Caco-2 (cell line): ENCODE results near the gene WBP1L. TPM values are rescaled to one million over a fixed set of nuclear protein-coding genes. Genes with fewer than 3 reads are reported as not detected.

Source experiments
- BruUV-seq: library from RNA; stranded (reverse); fragments of 400-500 nt; replicated peaks from 2 replicates; lab custom pipeline; 2021; lab: Mats Ljungman, UMichigan
- CTCF ChIA-PET: fragments of 300-600 bp; sonication (Branson Sonifier 250); formaldehyde crosslinking; loops from one replicate; lab custom pipeline; 2022; ENCODE audit warnings: antibody characterized with exemption; lab: Charles Lee
- POLR2A ChIA-PET: fragments of 300-600 bp; sonication (Branson Sonifier 250); formaldehyde crosslinking; loops from one replicate; lab custom pipeline; 2022; ENCODE audit warnings: antibody characterized with exemption; lab: Charles Lee
- DNase-seq, 2 experiments: peaks; one replicate each; pipeline versions ENCODE4 v3.0.0 to v3.0.0-alpha.2; 2020 to 2022
- H3K27me3 ChIP-seq: replicated peaks from 2 replicates; pipeline ENCODE4 v1.6.0; 2011; ENCODE audit warnings: low read length; ENCODE audit not compliant: control insufficient read depth, insufficient read depth
- H3K36me3 ChIP-seq: 2 replicates; pipeline ENCODE4 v1.5.1; 2011; ENCODE audit warnings: low read length; ENCODE audit not compliant: control insufficient read depth, insufficient read depth
- H3K4me1 ChIP-seq: fragments of 250-450 bp; sonication (Bioruptor Pico); 2 replicates; pipeline ENCODE4 v1.5.1; 2020; ENCODE audit warnings: mild to moderate bottlenecking
- H3K4me3 ChIP-seq: 2 replicates; pipeline ENCODE4 v1.5.1; 2011; ENCODE audit warnings: low read depth, mild to moderate bottlenecking, control low read depth, low read length
- H3K9me3 ChIP-seq: fragments of 250-450 bp; sonication (Bioruptor Pico); 2 replicates; pipeline ENCODE4 v1.5.1; 2020; ENCODE audit warnings: mild to moderate bottlenecking, moderate library complexity
- H3K27ac Mint-ChIP-seq: one replicate; pipeline ENCODE4 v1.8.0; 2022; ENCODE audit warnings: mixed read lengths; ENCODE audit not compliant: unreplicated experiment
- H3K27me3 Mint-ChIP-seq: one replicate; pipeline ENCODE4 v1.8.0; 2022; ENCODE audit warnings: mixed read lengths; ENCODE audit not compliant: insufficient read depth, unreplicated experiment
- H3K36me3 Mint-ChIP-seq: one replicate; pipeline ENCODE4 v1.8.0; 2022; ENCODE audit warnings: mild to moderate bottlenecking, mixed read lengths; ENCODE audit not compliant: insufficient read depth, unreplicated experiment
- H3K4me1 Mint-ChIP-seq: one replicate; pipeline ENCODE4 v1.8.0; 2022; ENCODE audit warnings: low read depth, mixed read lengths; ENCODE audit not compliant: unreplicated experiment
- H3K4me3 Mint-ChIP-seq: one replicate; pipeline ENCODE4 v1.8.0; 2022; ENCODE audit warnings: mild to moderate bottlenecking, moderate library complexity, mixed read lengths; ENCODE audit not compliant: unreplicated experiment
- H3K9me3 Mint-ChIP-seq: one replicate; pipeline ENCODE4 v1.8.0; 2022; ENCODE audit warnings: mixed read lengths; ENCODE audit not compliant: unreplicated experiment
- intact Hi-C: fragments of 100-400 bp; cut with micrococcal nuclease; formaldehyde crosslinking; loops from one replicate; pipeline ENCODE4 v1.10.0; 2022; ENCODE audit not compliant: unreplicated experiment
- total RNA-seq: library from RNA; stranded (reverse); gene quantifications from 2 replicates; pipeline ENCODE4 v1.2.3, GENCODE V29; 2022
- TF ChIP-seq, protein P1 (sequence below), 2 experiments: fragments of 200-600 bp in 1 of 2; IDR thresholded peaks; 1 replicate in 1 of 2; 2 replicates in 1 of 2; pipeline versions ENCODE4 v1.5.1 to v1.8.0; 2011 to 2022; ENCODE audit warnings: antibody characterized with exemption in 1 of 2, control low read depth in 1 of 2, inconsistent platforms in 1 of 2, low read depth in 1 of 2, low read length in 1 of 2, mild to moderate bottlenecking in 1 of 2, moderate library complexity in 1 of 2; ENCODE audit not compliant: insufficient read depth in 1 of 2, severe bottlenecking in 1 of 2, unreplicated experiment in 1 of 2

Gene WBP1L
- total RNA-seq, 1 experiment from 2014 or later = 28.2 TPM

DNA sequence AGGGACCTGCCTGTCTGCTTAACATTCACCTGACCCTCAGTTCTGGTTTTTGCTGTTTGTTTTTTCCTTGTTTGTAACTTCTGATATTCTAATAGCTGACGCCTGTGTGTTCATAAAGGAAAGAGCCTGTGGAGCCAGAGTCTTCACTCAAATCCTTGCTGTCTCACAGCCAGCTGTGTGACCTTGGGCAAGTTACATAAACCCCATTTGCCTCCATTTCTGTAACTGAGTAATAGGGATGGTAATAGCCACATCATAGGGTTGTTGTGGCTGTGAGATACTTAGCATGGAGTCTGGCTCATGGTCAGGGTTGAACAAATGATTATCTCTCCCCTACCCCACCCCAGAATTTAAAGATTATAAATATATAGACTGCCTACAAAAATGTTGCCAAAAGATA is 27.0 kb downstream of the WBP1L start:
- DNase-seq = no peak
- Histone ChIP-seq H3K36me3 (no peaks in the 10 kb centered on the region), H3K4me1 (peaks cover 37% of the 10 kb centered on the region), H3K4me3 (no peak overlapping the region), H3K27me3 (no peaks in the 10 kb centered on the region), H3K9me3 (no peaks in the 10 kb centered on the region)
- Mint-ChIP-seq H3K9me3 (no peaks in the 10 kb centered on the region), H3K27me3 (no peaks in the 10 kb centered on the region), H3K36me3 (no peaks in the 10 kb centered on the region), H3K4me3 (no peak overlapping the region), H3K27ac (peak overlapping the region; percentile 85), H3K4me1 (peaks cover 36% of the 10 kb centered on the region)
- intact Hi-C loops = no loop called here
- CTCF ChIA-PET = no interaction called here
- POLR2A ChIA-PET = interaction anchor here (0.5 kb wide), 1 partner anchor 60 kb away, joined by 3 read pairs; no protein-coding TSS in a partner anchor
- no TSS peak for BruUV-seq
- TF ChIP-seq, protein P1, sequence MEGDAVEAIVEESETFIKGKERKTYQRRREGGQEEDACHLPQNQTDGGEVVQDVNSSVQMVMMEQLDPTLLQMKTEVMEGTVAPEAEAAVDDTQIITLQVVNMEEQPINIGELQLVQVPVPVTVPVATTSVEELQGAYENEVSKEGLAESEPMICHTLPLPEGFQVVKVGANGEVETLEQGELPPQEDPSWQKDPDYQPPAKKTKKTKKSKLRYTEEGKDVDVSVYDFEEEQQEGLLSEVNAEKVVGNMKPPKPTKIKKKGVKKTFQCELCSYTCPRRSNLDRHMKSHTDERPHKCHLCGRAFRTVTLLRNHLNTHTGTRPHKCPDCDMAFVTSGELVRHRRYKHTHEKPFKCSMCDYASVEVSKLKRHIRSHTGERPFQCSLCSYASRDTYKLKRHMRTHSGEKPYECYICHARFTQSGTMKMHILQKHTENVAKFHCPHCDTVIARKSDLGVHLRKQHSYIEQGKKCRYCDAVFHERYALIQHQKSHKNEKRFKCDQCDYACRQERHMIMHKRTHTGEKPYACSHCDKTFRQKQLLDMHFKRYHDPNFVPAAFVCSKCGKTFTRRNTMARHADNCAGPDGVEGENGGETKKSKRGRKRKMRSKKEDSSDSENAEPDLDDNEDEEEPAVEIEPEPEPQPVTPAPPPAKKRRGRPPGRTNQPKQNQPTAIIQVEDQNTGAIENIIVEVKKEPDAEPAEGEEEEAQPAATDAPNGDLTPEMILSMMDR (IDR thresholded peaks at IDR 0.05; ENCODE audit: insufficient read depth in 1 of 2, low read depth in 1 of 2, low read length in 1 of 2, severe bottlenecking in 1 of 2, unreplicated experiment in 1 of 2) = no peak

DNA sequence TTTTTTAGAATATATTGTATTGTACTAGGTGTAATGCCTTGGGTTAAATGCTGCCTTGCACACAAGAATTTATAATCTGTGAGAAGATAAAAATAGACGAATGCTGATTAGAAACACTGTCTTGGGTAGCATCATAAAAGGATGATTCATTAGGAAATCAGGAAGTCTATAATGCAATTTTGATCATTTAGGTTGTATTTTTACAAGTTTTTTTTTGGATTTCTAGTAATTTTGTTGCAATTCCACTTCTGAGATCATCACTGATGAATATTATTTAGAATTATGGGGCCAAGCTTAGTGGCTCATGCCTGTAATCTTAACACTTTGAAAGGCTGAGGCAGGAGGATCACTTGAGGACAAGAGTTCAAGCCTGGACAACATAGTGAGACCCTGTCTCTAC is 29.6 kb downstream of the WBP1L start:
- no peaks in the 10 kb centered on the region for H3K36me3 ChIP-seq
- DNase-seq = no peak
- Mint-ChIP-seq H3K27me3 (no peaks in the 10 kb centered on the region), H3K4me1 (peaks cover 52% of the 10 kb centered on the region), H3K9me3 (no peaks in the 10 kb centered on the region), H3K27ac (peak overlapping the region; percentile 84), H3K36me3 (peaks cover 7% of the 10 kb centered on the region), H3K4me3 (no peak overlapping the region)
- intact Hi-C loops = no loop called here
- ChIA-PET POLR2A (no interaction called here), CTCF (interaction anchor here (0.7 kb wide), 1 partner anchor 140 kb away, joined by 4 read pairs; no protein-coding TSS in a partner anchor)
- peaks cover 60% of the 10 kb centered on the region for H3K4me1 ChIP-seq
- no peaks in the 10 kb centered on the region for H3K27me3 ChIP-seq
- H3K4me3 ChIP-seq = no peak overlapping the region
- TF ChIP-seq, protein P1 (IDR thresholded peaks at IDR 0.05; ENCODE audit: insufficient read depth in 1 of 2, low read depth in 1 of 2, low read length in 1 of 2, severe bottlenecking in 1 of 2, unreplicated experiment in 1 of 2) = no peak
- H3K9me3 ChIP-seq = no peaks in the 10 kb centered on the region
- BruUV-seq = no TSS peak

DNA sequence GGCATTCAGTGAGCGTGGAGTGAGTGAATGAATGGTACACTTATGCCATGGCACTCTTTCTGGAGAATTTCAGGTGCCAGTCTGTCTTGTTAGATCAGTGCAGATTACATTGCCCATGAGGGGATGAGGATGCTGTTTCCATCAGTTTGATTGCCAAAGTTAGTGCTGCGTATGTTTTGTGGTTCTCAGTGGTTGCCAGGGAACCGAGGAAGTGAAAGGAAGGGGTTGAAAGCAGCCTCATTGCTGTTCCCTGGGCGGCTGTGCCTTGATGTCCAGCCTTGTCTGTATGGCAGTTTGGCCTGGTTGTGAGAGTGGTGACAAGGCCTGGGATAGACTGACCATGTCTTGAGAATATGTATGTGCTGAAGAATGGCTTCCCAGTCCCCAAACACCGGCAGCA is 30.2 kb downstream of the WBP1L start:
- Histone ChIP-seq H3K27me3 (no peaks in the 10 kb centered on the region), H3K36me3 (no peaks in the 10 kb centered on the region), H3K4me3 (no peak overlapping the region), H3K4me1 (peaks cover 63% of the 10 kb centered on the region), H3K9me3 (no peaks in the 10 kb centered on the region)
- no peak overlapping the region for H3K4me3 Mint-ChIP-seq
- TF ChIP-seq, protein P1 (IDR thresholded peaks at IDR 0.05; ENCODE audit: insufficient read depth in 1 of 2, low read depth in 1 of 2, low read length in 1 of 2, severe bottlenecking in 1 of 2, unreplicated experiment in 1 of 2) = no peak
- no peaks in the 10 kb centered on the region for H3K27me3 Mint-ChIP-seq
- H3K27ac Mint-ChIP-seq = peak overlapping the region; percentile 84
- no peak for DNase-seq
- peaks cover 52% of the 10 kb centered on the region for H3K4me1 Mint-ChIP-seq
- intact Hi-C loops = no loop called here
- no peaks in the 10 kb centered on the region for H3K9me3 Mint-ChIP-seq
- no TSS peak for BruUV-seq
- peaks cover 7% of the 10 kb centered on the region for H3K36me3 Mint-ChIP-seq
- POLR2A ChIA-PET = no interaction called here
- CTCF ChIA-PET = interaction anchor here (0.7 kb wide), 1 partner anchor 140 kb away, joined by 4 read pairs; no protein-coding TSS in a partner anchor
